Amniotic stem cell (primary cell): Measurements from ENCODE around the gene ATP8B3.

Experiments used
- DNase-seq: peaks from one replicate; lab custom pipeline; 2025; lab: John Stamatoyannopoulos, UW

Gene ATP8B3

DNA sequence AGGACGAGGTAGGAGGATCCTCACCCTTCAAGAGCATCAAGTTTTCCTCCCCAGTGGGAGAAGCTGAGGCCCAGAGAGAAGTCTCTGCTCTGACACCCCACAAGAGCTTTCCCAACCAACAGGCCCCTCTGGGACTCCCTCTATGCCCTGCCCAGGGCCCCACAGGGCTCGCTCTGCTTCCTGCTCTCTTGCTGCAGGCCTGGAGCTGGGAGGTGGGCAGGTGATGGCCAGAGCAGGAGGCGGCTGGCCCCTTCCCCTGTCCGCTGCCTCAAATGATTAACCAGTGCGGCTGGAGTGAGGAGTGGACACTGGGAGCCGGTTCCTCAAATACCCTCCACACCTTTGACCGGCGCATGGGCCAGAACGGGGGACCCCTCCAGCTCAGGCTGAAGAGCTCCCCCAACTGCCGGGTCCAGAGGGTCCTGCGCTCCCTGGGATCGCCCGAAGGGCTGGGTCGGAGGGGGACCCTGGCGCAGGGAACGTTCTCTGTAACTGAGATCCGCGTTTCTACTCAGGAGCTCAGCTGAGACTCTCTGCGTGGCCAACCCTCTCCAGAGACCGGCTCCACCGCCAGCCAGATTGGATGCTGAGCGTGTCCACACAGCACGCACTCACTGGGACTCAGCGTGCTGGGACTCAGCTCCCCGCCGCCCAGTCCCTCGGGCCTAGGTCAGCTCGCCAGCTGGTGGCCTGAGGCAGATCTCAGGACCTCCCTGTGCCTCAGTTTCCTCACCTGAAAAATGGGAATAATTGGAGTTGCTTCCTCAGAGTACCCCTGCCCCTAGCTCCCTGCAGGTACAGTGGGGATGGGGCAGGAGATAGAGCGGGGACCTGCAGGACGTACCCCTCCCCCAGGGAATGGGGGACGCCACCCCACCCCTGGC, 65.4 kb downstream of the ATP8B3 start:
- no peak for DNase-seq

DNA sequence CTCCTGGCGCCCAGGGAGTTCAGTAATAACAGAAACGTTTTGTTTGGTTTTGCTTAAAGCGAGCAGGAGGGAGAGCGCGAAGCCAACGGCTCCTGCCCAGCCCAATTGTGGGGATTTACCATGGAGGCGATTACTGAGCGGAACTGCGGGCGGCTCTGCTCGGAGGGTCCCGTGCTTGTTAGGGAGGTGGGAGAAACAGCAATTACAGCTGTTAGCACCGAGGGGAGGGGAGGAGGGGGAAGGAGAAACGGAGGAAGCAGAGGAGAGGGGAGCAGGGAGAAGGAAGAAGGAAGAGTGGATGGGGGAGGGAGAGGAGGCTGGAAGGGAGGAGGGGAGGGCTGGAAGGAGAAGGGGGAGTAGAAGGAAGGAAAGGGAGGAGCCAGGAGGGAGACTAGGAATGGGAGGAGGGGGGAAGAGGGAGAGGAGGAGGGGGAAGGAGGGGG, 66.5 kb downstream of the ATP8B3 start:
- no peak for DNase-seq

DNA sequence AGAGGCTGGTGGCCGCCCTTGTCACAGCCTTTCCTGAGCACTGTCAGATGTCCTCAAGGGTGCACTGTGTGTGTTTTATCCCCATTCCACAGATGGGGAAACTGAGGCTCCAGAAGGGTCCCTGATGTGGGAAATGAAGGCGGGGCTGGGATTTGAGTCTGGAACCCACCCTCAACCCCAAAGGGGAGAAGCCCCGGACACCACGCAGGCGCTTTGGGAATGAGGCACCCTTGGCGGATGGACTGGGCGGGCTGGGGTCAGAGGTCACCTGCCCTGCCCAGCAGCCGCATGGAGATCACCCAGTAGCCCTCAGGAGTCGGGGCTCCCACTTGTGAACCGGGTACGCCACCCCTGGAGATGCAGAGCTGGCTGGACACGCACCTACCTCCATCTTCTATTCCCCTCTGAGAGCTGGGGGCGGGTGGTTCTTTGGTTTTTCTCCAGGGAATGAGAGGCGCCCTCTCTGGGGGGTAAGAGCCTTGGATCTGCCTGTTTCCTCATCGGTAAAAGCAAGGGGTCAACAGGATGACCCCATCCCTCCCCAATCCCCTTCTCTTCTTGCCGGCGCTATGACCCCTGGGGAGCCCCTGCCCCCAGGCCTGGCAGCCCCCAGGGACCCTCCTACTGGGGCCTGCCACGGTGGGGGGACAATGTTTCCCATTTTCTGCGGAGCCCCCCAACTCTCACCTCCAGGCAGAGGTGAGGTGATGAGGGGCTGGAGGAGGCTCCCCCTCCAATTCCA, 67.1 kb downstream of the ATP8B3 start:
- DNase-seq: no peak

GRCh38 chr19:1744133-1744665, 67.9 kb downstream of the ATP8B3 start:
- no peak for DNase-seq

DNA sequence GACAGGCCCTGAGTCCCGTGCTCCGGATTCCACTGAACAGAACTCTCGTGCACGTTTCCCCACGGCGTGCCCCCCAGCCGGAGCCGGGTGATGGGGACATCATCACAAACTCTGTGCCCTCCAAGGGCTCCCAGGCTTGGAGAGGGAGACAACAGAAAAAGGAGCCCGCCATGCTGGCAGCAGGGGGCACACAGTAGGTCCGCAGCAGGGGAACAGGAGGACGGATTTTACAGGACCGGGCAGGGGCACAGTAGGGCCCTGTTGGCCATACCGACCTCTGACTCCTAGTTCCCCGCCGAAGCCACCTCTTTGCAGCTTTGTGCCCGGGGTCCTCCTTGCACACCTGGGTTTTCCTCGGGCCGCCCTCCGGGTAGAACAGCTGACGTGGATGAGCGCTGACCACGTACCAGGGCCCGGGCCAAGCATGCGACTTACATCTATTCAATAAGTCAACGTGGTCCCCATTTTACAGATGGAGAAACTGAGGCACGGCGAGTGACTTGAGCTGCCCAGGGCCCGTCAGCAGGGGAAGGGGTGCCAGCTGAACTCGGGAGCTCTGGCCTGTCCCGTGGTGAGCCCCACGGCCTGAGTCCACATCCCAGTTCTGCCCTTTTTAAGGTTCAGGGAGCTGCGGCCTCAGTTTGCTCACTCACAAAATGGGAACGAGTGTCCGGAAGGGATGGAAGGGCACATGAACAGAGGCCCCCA, 68.9 kb downstream of the ATP8B3 start:
- no peak for DNase-seq

DNA sequence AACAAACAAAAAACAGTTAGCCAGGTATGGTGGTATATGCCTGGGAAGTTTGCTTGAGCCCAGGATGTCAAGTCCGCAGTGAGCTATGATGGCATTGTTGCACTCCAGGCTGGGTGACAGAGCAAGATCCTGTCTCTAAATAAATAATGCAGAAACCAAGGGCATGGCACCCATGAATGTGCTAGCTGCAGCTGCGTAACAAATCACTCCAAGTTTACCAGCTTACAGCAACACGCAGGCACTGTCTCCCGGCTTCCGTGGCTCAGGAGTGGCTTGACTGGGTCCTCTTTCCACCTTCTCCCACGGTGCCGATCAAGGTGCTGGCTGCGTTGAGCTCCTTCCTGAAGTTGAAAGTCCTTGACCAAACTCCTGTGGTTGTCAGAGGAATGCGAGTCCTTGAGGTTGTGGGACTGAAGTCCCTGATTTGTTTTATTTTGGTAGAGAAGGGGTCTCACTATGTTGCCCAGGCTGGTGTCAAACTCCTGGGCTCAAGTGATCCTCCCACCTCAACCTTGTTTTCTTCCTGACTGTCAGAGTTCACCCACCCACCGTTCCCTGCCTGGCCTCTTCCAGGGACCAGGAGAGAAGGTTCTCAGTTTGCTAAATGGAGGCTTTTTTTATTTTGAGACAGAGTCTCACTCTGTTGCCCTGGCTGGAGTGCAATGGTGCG, 72.0 kb downstream of the ATP8B3 start:
- DNase-seq: no peak

DNA sequence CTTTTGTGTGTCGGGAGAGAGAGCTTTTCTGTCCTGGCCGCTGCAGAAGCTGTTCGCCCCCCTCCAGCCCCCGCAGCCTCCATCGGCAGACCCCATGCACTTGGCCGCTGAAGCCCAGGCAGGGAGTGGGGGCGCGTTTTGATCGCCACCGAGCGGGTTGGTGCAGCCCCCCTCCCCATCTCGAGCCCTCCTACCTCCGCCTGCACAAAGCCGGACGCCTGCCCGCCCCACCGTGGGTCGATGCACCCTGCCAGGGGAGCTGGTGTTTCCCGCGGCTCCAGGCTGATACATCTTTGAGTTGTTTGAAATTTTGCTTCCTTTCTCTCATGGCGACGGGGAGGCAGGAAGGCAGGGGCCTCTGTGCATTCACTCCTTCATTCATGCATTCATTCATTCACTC, 75.1 kb downstream of the ATP8B3 start:
- no peak for DNase-seq

- no peak for DNase-seq
Observed at GRCh38 chr19:1736280-1736679, 75.8 kb downstream of the ATP8B3 start.

GRCh38 chr19:1734321-1734966, 77.6 kb downstream of the ATP8B3 start:
- DNase-seq: no peak
